HG02973 (cell line): ENCODE results near the gene MAJIN.

Source experiments
- ATAC-seq: cut with Tn5 transposase; IDR thresholded peaks from one replicate; pipeline ENCODE4 v1.9.1; 2021; ENCODE audit warnings: moderate library complexity; ENCODE audit not compliant: unreplicated experiment

Gene MAJIN

GRCh38 chr11:64933213-64933934 is 38.5 kb downstream of the MAJIN start:
- no peak for ATAC-seq

DNA sequence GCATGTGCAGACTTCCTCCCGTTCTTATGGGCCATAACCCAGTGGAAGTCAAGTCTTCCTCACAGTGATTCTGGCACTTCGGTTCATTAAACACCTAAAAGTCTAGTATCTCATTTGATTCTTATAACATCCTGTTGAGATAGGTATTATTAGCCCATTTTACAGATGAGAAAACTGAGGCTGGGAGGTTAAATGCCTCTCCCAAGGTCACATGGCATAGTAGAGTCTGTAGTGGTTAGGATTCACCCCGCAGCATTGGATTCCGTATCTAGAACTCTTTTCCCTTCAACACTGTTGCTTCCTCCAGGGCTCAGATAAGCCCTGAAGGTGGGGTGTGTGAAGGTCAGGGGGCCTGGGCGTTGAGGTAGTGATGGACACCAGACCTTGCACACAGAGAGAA is 39.6 kb downstream of the MAJIN start:
- no peak for ATAC-seq

DNA sequence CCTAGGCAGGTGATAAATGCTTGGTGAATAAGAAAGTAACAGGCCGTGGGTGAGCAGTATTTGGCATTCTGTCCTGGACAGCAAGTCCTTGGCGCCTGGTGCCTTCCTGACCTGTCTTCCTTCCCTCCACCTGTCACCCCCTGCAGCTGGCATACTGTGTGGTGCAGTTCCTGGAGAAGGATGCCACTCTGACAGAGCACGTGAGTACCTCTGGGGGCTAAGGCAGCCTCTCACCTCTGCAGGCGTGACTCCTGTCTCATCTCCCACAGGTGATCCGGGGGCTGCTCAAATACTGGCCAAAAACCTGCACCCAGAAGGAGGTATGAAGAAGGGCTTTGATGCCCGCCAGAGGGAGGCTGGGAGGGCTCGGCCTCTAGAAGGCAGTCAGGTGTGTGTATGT is 40.6 kb downstream of the MAJIN start:
- ATAC-seq, result no peak

DNA sequence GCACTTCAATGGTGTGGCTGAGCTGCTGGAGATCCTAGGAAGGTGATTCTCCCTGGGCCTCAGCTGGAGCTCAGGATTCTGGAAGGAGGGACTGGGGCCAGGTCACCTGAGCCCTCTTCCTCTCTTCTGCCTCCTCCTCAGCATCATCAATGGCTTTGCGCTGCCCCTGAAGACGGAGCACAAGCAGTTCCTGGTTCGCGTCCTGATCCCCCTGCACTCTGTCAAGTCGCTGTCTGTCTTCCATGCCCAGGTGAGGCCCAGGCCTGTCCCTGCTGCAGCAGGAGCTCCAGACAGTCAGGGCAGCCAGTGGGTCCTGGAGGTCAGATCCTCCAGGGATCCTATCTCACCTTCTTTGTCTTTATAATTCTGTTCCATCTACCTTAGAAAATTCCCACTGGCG is 41.6 kb downstream of the MAJIN start:
- no peak for ATAC-seq

DNA sequence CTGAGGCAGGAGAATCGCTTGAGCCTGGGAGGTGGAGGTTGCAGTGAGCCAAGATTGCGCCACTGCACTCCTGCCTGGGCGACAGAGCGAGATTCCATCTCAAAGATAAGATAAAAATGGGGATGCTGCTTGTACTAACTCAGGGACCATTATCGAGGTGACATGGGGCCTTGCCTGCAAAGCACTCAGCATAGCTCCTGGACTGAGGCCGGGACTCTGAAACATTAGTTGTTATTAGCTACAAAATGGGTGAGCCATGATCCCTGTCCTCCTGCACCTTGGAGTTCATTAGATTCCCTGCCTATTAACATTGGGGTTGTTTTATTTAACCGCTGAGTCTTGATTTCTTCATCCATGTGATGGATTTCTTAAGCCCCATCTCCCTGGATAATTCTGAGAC is 42.3 kb downstream of the MAJIN start:
- ATAC-seq, result no peak

GRCh38 chr11:64928957-64929356 is 43.0 kb downstream of the MAJIN start:
- no peak for ATAC-seq

DNA sequence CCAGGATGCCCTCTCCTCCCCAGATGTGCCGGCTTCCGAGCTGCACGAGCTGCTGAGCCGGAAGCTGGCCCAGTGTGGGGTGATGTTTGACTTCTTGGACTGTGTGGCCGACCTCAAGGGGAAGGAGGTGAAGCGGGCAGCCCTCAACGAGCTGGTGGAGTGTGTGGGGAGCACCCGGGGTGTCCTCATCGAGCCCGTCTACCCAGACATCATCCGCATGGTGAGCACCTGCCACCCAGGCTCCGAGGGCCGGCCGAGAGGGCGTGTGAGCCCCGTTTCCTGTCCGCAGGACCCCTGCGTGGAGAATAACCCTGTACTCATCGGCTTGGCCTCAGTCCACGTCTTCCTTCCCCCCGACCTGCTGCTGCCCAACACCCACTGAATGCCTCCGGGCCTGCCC is 45.2 kb downstream of the MAJIN start:
- ATAC-seq, result no peak

DNA sequence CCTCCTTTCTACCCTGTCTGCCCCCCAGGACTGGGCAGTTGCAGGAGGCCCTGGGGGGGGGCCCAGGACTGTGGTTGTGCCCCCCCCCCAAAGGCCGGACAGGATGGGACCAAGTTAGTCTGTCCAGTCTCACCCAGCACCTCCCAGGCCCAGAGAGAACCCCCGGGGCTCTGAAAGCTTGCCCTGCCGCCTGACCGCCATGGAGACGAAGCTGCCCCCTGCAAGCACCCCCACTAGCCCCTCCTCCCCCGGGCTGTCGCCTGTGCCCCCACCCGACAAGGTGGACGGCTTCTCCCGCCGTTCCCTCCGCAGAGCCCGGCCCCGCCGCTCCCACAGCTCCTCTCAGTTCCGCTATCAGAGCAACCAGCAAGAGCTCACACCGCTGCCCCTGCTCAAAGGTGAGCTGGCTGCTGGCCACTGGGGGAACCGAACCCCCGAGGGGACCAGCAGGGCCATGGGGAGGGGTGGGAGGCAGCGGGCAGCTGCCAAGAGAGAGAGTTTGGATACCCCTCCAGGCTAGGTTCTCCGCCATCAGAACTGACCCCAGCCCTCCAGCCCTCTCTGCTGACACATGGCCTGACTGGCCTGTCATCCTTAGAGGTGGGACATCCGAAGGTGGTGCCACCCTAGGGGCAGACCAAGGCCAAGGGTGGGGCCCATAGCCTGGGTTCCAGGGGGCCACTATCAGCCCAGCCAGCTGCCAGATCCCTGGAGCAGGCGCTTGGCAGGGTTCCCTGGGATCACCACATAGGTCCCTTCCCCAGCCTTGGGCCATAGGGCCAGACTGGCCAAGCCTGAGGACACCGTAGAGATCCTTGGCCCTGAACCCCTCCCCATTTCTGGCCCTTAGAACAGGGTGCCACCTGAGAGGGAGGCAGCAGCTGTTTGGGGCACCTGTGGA is 46.1 kb downstream of the MAJIN start:
- ATAC-seq, result no peak

DNA sequence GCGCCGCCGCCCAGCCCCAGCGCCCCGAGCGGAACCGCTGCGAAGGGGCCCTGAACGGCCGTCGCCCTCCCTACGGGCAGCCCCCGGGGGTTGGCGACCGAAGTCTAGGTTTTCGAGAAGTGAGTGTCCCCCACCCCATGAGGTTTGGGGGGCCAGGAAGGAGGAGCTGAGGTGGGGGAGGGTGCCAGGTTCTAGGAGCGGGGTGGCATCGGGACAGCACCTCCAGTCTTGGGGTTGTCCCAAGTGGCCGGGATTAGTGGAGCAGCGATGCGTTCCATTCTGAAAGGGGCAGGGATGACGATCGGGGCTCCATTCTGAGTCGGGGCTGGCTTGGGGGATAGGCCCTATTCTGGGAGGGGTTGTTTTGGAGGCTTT is 47.0 kb downstream of the MAJIN start:
- ATAC-seq, result no peak

GRCh38 chr11:64923944-64924909 is 47.7 kb downstream of the MAJIN start, which contains the start of gene PPP2R5B:
Gene PPP2R5B, plus strand, starts transcription at chr11:64924689. Its CDS starts 1,046 bp downstream, at chr11:64925735.
- peak; percentile 75 for ATAC-seq

DNA sequence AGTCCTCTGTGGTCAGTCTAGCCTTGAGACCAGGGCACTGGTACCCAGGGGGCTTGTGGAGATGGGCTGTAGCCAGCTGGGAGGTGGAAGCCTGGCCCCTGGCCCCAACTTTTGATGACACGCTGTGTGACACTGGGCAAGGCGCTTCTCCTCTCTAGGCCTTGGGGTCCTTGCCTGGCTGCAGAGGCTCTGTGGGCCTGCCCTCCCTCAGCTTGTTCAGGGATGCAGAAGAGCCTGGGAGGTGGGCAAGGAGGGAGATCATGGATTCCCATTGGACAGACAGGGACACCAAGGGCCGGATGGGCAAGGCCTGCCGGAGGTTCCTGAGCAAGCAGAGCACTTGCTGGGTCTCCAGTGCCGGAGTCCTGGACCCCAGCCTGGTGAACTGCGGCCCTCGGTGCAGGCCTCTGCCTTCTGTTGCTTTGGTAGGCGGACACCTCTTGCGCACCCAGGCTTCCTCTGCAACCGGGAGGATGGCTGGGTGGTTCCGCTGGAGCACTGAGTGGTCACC is 48.7 kb downstream of the MAJIN start:
- ATAC-seq, result no peak

GRCh38 chr11:64921384-64921783 is 50.5 kb downstream of the MAJIN start:
- no peak for ATAC-seq

DNA sequence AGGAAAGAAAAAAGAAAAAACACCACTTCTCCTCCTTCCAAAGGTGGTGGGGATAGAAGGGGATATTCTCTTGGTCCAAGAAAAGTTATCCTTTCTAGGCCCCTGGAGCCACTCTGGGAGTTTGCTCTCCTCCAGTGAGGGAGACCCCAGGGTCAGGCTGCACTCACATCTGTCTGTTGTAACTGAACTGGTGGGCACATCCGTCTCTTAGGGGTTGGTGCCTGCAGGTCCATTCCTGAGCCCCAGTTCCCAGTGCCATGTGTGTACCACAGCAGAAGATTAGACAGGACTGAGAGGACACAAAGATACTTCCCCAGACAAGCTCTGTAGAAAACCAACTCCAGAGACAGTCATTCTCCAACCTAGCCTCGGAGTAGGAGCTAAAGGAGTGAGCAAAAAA is 51.8 kb downstream of the MAJIN start:
- ATAC-seq, result no peak

DNA sequence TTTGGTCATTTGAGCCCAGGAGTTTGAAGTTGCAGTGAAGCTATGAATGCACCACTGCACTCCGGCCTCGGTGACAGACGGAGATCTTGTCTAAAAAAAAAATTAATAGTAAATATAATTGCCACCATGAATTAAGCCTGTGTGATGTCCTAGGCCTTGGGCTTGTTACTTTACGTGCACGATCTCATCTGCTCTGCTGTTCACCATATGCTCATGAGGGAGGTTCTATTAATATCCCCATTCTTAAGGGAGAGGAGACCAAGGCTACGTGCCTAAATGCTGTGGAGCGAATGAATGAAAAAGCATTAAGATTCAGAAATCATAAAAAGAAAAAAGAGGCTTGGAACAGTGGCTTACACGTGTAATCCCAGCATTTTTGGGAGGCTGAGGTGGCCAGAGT is 52.3 kb downstream of the MAJIN start:
- ATAC-seq, result no peak

GRCh38 chr11:64918017-64918416 is 53.9 kb downstream of the MAJIN start:
- ATAC-seq, result no peak

- ATAC-seq, result no peak
These were observed 54.3 kb downstream of the MAJIN start for GRCh38 chr11:64917663-64917995.

GRCh38 chr11:64916775-64917662 is 54.9 kb downstream of the MAJIN start, which contains the start of gene ATG2A:
Gene ATG2A, minus strand, starts transcription at chr11:64917209. Its CDS starts 74 bp downstream, at chr11:64917135.
- ATAC-seq, result peak; percentile 85

DNA sequence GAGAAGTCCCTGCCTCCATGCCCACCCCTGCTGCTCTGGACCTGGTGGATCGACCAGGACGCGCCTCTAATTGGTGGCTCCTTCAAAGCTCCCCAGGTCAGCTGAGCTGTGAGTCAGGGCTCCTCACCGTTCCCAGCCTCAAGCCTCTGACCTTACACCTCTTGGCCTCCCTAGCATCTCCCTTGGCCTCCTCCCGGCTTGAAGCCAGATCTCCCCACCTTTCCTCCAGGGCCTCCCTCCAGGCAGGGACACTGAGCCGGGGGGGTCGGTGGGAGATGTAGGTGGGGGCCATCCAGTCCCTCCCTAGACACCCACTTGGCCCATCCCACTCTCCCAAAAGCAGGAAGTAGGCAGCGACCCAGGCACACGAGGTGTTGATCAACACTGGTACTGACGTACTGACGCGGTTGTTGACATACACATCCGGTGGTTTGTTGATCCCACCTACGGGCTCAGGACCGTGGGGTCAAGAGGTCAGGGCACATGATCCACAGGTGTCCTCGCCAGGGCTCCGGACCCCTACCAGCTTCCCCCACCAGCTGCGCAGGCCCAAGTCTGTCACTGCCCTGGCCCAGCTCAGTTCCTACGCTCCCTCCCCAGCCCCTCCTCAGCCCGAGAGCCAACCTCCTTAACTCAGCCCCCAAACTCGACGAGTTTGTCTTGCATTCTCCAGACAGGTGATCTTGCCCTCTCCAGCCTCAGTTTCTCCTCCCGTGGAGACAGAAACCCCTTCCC is 55.7 kb downstream of the MAJIN start:
- ATAC-seq, result no peak

DNA sequence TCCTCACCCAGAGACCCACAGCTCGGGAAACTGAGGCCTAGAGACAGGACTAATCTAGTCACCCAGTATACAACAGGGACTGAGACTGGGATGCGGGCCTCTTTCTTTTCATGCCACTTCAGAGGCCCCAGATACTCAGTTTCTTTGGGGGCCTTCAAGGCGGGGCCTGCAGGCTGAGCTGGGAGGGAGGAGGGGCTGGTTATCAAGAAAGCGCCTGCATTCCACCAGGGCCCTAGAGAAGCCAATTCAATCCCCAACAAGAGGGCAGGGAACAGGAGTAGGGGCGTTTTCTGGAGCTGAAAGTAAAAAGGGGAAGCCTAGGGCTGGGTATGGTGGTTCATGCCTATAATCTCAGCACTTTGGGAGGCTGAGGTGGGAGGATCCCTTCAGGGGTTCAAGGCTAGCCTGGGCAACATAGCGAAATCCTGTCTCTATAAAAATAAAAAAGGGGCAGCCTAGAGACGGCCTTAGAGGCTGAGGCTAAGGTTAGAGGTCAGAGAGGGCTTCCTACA is 56.5 kb downstream of the MAJIN start:
- ATAC-seq, result no peak
